Neural progenitor cell (in vitro differentiated cells): ENCODE data around the gene CKMT1B.

Experiments
- CTCF ChIP-seq: fragments of 200-600 bp; sonication (generic); IDR thresholded peaks from 2 replicates; pipeline ENCODE4 v1.5.1; 2017; ENCODE audit warnings: antibody characterized with exemption, mild to moderate bottlenecking
- EZH2 ChIP-seq: fragments of 200-600 bp; sonication (generic); IDR thresholded peaks from 2 replicates; pipeline ENCODE4 v1.6.1; 2017; ENCODE audit warnings: antibody characterized with exemption, mild to moderate bottlenecking, moderate library complexity
- EZH2phosphoT487 ChIP-seq: fragments of 200-600 bp; sonication (generic); IDR thresholded peaks from 2 replicates; pipeline ENCODE4 v1.6.1; 2017; ENCODE audit warnings: antibody characterized with exemption

GRCh38 chr15:43550527-43551363, 43.1 kb upstream of the CKMT1B start:
- TF ChIP-seq CTCF (no peak), EZH2 (no peak), EZH2phosphoT487 (no peak)
